ENCODE results near the gene HECTD2.

DNA sequence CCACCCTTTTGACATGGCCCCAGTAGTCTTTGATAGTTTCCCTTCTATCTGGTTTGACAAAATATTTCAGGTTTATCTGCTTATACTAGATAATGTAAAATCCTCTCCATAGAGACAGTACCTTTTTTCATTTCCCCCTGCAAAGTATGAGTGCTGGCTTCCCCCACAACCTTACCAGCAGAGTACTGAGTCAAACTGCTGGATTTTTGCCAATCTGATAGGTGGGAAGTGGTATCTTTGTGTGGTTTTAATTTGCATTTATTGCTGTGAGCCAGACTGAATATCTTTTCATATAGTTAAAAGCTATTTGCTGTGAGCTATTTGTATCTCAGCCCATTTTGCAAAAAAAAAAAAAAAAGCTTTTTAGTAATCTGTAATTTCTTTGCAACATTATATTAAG is 32.1 kb upstream of the HECTD2 start:
- TF ChIP-seq, protein P1, sequence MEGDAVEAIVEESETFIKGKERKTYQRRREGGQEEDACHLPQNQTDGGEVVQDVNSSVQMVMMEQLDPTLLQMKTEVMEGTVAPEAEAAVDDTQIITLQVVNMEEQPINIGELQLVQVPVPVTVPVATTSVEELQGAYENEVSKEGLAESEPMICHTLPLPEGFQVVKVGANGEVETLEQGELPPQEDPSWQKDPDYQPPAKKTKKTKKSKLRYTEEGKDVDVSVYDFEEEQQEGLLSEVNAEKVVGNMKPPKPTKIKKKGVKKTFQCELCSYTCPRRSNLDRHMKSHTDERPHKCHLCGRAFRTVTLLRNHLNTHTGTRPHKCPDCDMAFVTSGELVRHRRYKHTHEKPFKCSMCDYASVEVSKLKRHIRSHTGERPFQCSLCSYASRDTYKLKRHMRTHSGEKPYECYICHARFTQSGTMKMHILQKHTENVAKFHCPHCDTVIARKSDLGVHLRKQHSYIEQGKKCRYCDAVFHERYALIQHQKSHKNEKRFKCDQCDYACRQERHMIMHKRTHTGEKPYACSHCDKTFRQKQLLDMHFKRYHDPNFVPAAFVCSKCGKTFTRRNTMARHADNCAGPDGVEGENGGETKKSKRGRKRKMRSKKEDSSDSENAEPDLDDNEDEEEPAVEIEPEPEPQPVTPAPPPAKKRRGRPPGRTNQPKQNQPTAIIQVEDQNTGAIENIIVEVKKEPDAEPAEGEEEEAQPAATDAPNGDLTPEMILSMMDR (conservative IDR thresholded peaks at IDR 0.05; ENCODE audit: low read depth, low read length), result no peak
- no peak for TF ChIP-seq EZH2 (IDR thresholded peaks at IDR 0.05; ENCODE audit: borderline replicate concordance, low read depth, low read length, poor library complexity, severe bottlenecking)

Measured in A673 (cell line).